GM23338 (cell line): ENCODE results near the gene CMSS1. TPM values are rescaled to one million over a fixed set of nuclear protein-coding genes. Genes with fewer than 3 reads are reported as not detected.

Experiments
- ATAC-seq: fragments of 200-7000 bp; cut with Tn5 transposase; 3 replicates; pipeline ENCODE4 v1.9.1; 2020
- DNase-seq: peaks from one replicate; pipeline ENCODE4 v3.0.0-alpha.2; 2015; ENCODE audit warnings: low spot score
- H2AFZ ChIP-seq: fragments of 200-600 bp; sonication (generic); 2 replicates; pipeline ENCODE4 v1.8.0; 2016; ENCODE audit warnings: antibody characterized with exemption, mild to moderate bottlenecking, moderate library complexity
- H3F3A ChIP-seq: fragments of 200-600 bp; sonication (generic); replicated peaks from 2 replicates; pipeline ENCODE4 v1.8.0; 2017; ENCODE audit warnings: antibody characterized with exemption, mixed run types, low read depth
- H3K27ac ChIP-seq: fragments of 200-600 bp; sonication (generic); 2 replicates; pipeline ENCODE4 v1.6.1; 2016; ENCODE audit warnings: low read depth
- H3K27me3 ChIP-seq: fragments of 200-600 bp; sonication (generic); 2 replicates; pipeline ENCODE4 v1.8.0; 2016; ENCODE audit warnings: mild to moderate bottlenecking, mixed run types, moderate library complexity; ENCODE audit not compliant: insufficient read depth
- H3K36me3 ChIP-seq: fragments of 200-600 bp; sonication (generic); 2 replicates; pipeline ENCODE4 v1.8.0; 2016; ENCODE audit warnings: mild to moderate bottlenecking; ENCODE audit not compliant: insufficient read depth
- H3K4me1 ChIP-seq: fragments of 200-600 bp; sonication (generic); 2 replicates; pipeline ENCODE4 v1.8.0; 2016; ENCODE audit warnings: mild to moderate bottlenecking, moderate library complexity; ENCODE audit not compliant: insufficient read depth
- H3K4me2 ChIP-seq: fragments of 200-600 bp; sonication (generic); 2 replicates; pipeline ENCODE4 v1.7.1; 2017; ENCODE audit warnings: mixed run types
- H3K4me3 ChIP-seq: fragments of 200-600 bp; sonication (generic); 2 replicates; pipeline ENCODE4 v1.6.1; 2016; ENCODE audit warnings: mixed run types
- H3K79me2 ChIP-seq: fragments of 200-600 bp; sonication (generic); replicated peaks from 2 replicates; pipeline ENCODE4 v1.8.0; 2017; ENCODE audit warnings: mild to moderate bottlenecking; ENCODE audit not compliant: insufficient read depth
- H3K9me2 ChIP-seq: fragments of 200-600 bp; sonication (generic); 2 replicates; pipeline ENCODE4 v1.8.0; 2017; ENCODE audit not compliant: insufficient read depth
- H4K20me1 ChIP-seq: fragments of 200-600 bp; sonication (generic); replicated peaks from 2 replicates; pipeline ENCODE4 v1.8.0; 2017; ENCODE audit warnings: mild to moderate bottlenecking; ENCODE audit not compliant: insufficient read depth
- H3K27ac Mint-ChIP-seq: 2 replicates; pipeline ENCODE4 v1.8.0; 2020; ENCODE audit warnings: inconsistent platforms, mild to moderate bottlenecking, moderate library complexity, mixed read lengths
- H3K27me3 Mint-ChIP-seq: 3 replicates; pipeline ENCODE4 v1.8.0; 2022; ENCODE audit warnings: low read depth, mild to moderate bottlenecking, moderate library complexity, mixed read lengths, inconsistent platforms; ENCODE audit not compliant: insufficient read depth, poor library complexity
- H3K36me3 Mint-ChIP-seq: 3 replicates; pipeline ENCODE4 v1.8.0; 2021; ENCODE audit warnings: low read depth, mild to moderate bottlenecking, inconsistent platforms, moderate library complexity, mixed read lengths
- H3K4me1 Mint-ChIP-seq: 3 replicates; pipeline ENCODE4 v1.8.0; 2020; ENCODE audit warnings: mild to moderate bottlenecking, inconsistent platforms, mixed read lengths
- H3K4me3 Mint-ChIP-seq: 3 replicates; pipeline ENCODE4 v1.8.0; 2021; ENCODE audit warnings: moderate library complexity, mild to moderate bottlenecking, inconsistent platforms, mixed read lengths
- H3K9me3 Mint-ChIP-seq: 3 replicates; pipeline ENCODE4 v1.8.0; 2020; ENCODE audit warnings: moderate library complexity, mild to moderate bottlenecking, inconsistent platforms, mixed read lengths
- CREB1 ChIP-seq: fragments of 250-450 bp; sonication (Bioruptor Pico); IDR thresholded peaks from 2 replicates; pipeline ENCODE4 v1.5.0; 2020; ENCODE audit warnings: low read depth, mild to moderate bottlenecking, moderate library complexity
- CTCF ChIP-seq, 2 experiments: fragments of 200-600 bp in 1 of 2; sonication (generic) in 1 of 2; conservative IDR thresholded peaks; 2 replicates each; pipeline versions ENCODE4 v1.5.1 to v1.6.1; 2016 to 2017; ENCODE audit warnings: antibody characterized with exemption in 2 of 2, low read depth in 2 of 2, mild to moderate bottlenecking in 2 of 2, moderate library complexity in 1 of 2
- ETS1 ChIP-seq: IDR thresholded peaks from 2 replicates; pipeline ENCODE4 v1.6.1; 2016; ENCODE audit warnings: antibody characterized with exemption
- EZH2 ChIP-seq: fragments of 200-600 bp; sonication (generic); IDR thresholded peaks from one replicate; pipeline ENCODE4 v1.8.0; 2017; ENCODE audit warnings: antibody characterized with exemption, mild to moderate bottlenecking, low read depth; ENCODE audit not compliant: unreplicated experiment
- POLR2AphosphoS5 ChIP-seq: IDR thresholded peaks from 2 replicates; pipeline ENCODE4 v1.6.1; 2016; ENCODE audit warnings: antibody characterized with exemption, low read depth
- ZNF114 ChIP-seq: fragments of 250-450 bp; sonication (Bioruptor Pico); IDR thresholded peaks from 2 replicates; pipeline ENCODE4 v1.5.0; 2020; ENCODE audit warnings: mild to moderate bottlenecking, moderate library complexity
- ZNF331 ChIP-seq: fragments of 250-450 bp; sonication (Bioruptor Pico); IDR thresholded peaks from 2 replicates; pipeline ENCODE4 v1.5.0; 2020; ENCODE audit warnings: low read depth, mild to moderate bottlenecking, moderate library complexity
- ZNF462 ChIP-seq: fragments of 250-450 bp; sonication (Bioruptor Pico); IDR thresholded peaks from 2 replicates; pipeline ENCODE4 v1.5.0; 2020; ENCODE audit warnings: mild to moderate bottlenecking, moderate library complexity
- polyA plus RNA-seq: library from polyadenylated mRNA; unstranded; fragments of >200 nt; fragmentation: Nextera tagmentation; extraction: Ambion mirVana; gene quantifications from 2 replicates; pipeline ENCODE4 v1.2.1, GENCODE V29; 2016
- total RNA-seq: library from RNA; depleted of rRNA; stranded (reverse); fragments of >200 nt; shearing (Covaris generic); gene quantifications from 2 replicates; pipeline ENCODE4 v1.2.3, GENCODE V29; 2014

The CMSS1 gene
- total and polyA plus RNA-seq, 2 experiments from 2014 or later, result 39.4 to 187 TPM

GRCh38 chr3:99875581-99875928 lies 57.9 kb downstream of the CMSS1 start (continued):
- TF ChIP-seq ZNF462 (CRISPR knock-in tag) (no peak), POLR2AphosphoS5 (no peak), ZNF331 (CRISPR knock-in tag) (no peak), ETS1 (no peak), CREB1 (CRISPR knock-in tag) (no peak), ZNF114 (CRISPR knock-in tag) (no peak)

DNA sequence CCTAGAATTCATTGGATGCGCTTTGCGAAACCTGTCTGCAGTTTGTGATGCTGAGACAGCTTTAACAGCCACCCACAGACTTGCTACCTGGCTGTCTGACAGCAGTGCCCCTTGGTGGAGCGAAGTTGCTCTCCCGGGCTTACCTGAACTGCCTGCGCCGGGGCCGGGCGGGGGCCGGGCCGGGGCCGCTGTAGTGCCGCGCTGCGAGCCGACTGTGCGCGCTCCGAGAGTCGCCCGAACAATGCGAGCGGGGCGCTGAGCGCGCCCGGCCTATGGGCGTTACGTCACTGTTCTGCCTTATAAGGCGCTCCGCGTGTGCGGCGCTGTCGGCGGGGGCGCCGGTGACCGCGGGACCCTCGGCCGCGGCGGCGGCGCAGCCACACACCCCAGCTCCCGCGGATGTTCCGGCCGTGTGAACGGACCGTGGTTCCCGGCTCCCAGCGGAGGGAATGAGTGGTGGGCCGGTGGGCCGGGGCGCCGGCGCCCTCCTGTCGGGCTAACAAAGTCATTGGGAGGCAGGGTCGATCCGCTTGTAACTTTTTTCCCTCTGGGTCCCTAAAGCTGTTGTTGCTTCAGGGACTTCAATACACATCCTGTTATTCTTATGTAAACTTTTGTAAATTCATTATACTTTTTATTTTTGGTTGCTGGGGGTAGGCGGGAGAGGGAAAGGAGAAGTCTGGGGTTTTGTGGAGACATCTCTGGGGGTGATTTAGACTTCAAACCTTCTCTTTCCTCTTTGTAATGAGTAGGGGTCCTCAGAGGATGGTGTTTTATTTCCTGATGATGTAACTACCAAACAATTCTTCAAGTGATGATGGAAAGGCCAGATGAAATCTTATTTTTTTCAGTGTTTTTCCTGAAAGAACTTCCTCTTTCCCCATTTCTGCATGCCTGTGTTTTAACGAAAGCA lies 58.5 kb downstream of the CMSS1 start:
- Mint-ChIP-seq H3K27ac (no peak overlapping the region), H3K4me1 (peaks cover 25% of the 10 kb centered on the region)

More for the DNA sequence above, 58.5 kb downstream of the CMSS1 start:
- Histone ChIP-seq H3F3A (peaks cover 13% of the 10 kb centered on the region), H4K20me1 (peaks cover 42% of the 10 kb centered on the region), H3K9me2 (no peaks in the 10 kb centered on the region), H3K4me2 (peak overlapping the region; percentile 79), H3K4me3 (peak overlapping the region; percentile 51), H3K36me3 (no peaks in the 10 kb centered on the region), H3K27ac (peak overlapping the region; percentile 46; the same call in 1 of the 2 replicates), H2AFZ (no peak overlapping the region), H3K4me1 (peaks cover 27% of the 10 kb centered on the region), H3K79me2 (peaks cover 9% of the 10 kb centered on the region; the same call in 1 of the 2 replicates), H3K27me3 (peaks cover 87% of the 10 kb centered on the region)
- Mint-ChIP-seq H3K27me3 (peaks cover 50% of the 10 kb centered on the region), H3K4me3 (peak overlapping the region; percentile 68), H3K9me3 (no peaks in the 10 kb centered on the region), H3K36me3 (no peaks in the 10 kb centered on the region)
- ATAC-seq, result peak; percentile 98
- TF ChIP-seq EZH2 (no peak), CTCF (conservative IDR thresholded peaks at IDR 0.05; ENCODE audit: low read depth in 2 of 2) (0 out of 4 replicates have a peak, but pooled peaks have one; percentile 11 to 20), CREB1 (CRISPR knock-in tag) (peak; percentile 85)
- DNase-seq, result peak; percentile 95
